ENCODE results near the gene LONRF3.

GRCh38 chrX:119013164-119013563 lies 38.7 kb downstream of the LONRF3 start:
- TF ChIP-seq TBP (IDR thresholded peaks at IDR 0.05; ENCODE audit: low read depth, low read length) (no peak), ATF2 (IDR thresholded peaks at IDR 0.05; ENCODE audit: low read length) (no peak), CTCF (IDR thresholded peaks at IDR 0.05; ENCODE audit: control extremely low read depth in 1 of 3, insufficient read depth in 1 of 3, low read depth in 1 of 3, low read length in 3 of 3) (no peak), BRCA1 (IDR thresholded peaks at IDR 0.05; ENCODE audit: low read depth, low read length) (no peak), HDAC2 (IDR thresholded peaks at IDR 0.05; ENCODE audit: borderline replicate concordance in 1 of 2, low read depth in 2 of 2, low read length in 2 of 2) (no peak), EZH2 (IDR thresholded peaks at IDR 0.05; ENCODE audit: low read depth, low read length, severe bottlenecking) (no peak), CBX8 (IDR thresholded peaks at IDR 0.05; ENCODE audit: borderline replicate concordance, low read depth, low read length) (no peak), EGR1 (IDR thresholded peaks at IDR 0.05; ENCODE audit: borderline replicate concordance, low read depth, low read length) (no peak), ATF3 (IDR thresholded peaks at IDR 0.05; ENCODE audit: insufficient read depth, low read depth, low read length) (no peak), FOSL1 (IDR thresholded peaks at IDR 0.05; ENCODE audit: insufficient read depth, low read depth, low read length) (no peak), SP1 (IDR thresholded peaks at IDR 0.05; ENCODE audit: low read depth, low read length) (no peak)
